CD4-positive, alpha-beta T cell treated with Interleukin-12 subunit alpha and Interleukin-12 subunit beta, for 1 hour (primary cell): ENCODE measurements around the gene P2RY11.

ENCODE experiments used
- DNase-seq: peaks from one replicate; pipeline ENCODE4 v3.0.0-alpha.2; 2020

The P2RY11 gene

DNA sequence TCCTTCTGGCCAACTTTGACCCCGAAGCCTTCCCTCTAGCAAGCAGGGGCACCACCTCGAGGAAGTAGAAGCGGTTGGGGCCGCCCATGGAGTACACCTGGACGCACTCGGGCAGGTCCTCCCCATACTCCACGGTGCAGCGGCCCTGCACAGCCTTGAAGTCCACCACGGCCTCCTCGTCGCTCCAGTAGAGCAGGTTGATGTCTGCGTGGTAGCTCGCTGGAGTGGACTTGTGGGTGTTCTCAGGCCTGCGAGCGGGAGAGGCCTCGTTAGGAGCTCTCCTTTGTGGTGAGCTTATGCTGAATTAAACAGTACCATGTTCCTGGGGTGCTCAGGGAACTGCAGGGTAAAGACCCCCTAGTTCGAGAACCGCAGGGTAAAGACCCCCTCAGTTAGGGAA lies 30.5 kb downstream of the P2RY11 start:
- no peak for DNase-seq

DNA sequence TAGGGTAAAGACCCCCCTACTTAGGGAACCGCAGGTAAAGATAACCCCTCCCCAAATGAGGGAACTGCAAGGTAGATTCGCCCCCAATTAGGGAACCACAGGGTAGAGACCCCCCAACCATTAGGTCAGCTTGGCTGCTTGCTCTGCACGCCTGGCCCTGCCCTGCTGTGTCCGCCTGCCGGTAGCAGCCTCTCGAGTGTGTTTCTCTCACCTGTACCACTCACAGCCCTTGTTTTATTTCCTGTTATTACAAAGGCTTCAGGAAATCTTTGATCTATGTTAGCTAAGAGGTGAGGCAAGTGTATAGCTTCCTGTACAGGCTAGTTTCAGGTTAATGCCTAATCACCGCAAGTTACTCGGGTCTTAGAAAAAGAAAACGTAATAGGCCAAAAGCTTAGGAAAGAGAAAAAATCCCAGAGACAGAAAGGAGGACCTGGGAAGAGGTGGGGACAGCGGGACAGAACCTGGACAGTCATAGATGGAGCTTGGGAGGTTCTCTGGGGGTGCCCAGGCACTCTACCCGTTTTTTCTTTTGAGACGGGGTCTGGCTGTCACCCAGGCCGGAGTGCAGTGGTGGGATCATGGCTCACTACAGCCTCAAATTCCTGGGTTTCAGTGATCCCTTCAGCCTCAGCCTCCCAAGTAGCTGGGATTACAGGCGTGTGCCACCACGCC lies 31.3 kb downstream of the P2RY11 start:
- peak; percentile 83 for DNase-seq

GRCh38 chr19:10143681-10144080 lies 32.2 kb downstream of the P2RY11 start:
- peak; percentile 32 for DNase-seq

- peak; percentile 12 for DNase-seq
Observed at GRCh38 chr19:10144361-10144760, 32.9 kb downstream of the P2RY11 start.

DNA sequence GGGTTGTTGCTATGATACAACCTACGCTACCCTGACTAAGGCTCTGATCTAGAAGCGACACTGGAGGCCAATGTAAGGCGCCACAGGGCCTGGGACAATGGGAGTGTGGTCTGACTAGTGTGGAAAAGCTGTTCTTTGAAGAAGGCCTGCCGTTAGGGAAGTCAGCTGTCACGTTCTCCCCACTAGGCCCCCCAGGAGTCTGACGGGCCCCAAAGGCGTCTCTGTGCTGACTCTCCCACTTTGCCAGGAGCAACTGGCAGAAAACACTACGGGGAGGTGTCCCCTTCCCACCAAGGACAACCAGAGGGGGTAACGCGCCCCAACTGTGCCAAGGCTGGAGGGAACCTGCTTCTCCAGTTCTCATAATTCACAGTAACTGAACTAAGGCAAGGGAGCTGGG lies 33.5 kb downstream of the P2RY11 start:
- DNase-seq = peak; percentile 18

DNA sequence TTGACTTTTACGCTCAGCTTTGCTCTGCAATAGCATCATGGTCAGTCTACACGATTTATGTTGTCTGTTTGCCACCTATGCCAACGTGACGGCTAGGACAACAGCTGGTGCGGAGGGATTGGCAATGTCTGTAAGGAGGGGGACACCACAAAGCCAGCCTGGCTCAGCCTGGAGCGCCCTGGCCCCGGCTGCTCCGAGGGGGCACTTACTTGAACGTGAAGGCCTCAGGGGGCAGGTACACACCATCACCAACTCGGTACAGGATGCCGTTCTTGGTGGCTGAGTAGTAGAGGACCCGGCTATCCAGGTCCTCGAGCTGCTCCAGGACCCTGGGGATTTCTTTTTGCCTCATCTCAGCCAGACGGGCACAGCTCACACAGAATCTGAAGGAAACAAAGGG lies 34.6 kb downstream of the P2RY11 start:
- DNase-seq = no peak

DNA sequence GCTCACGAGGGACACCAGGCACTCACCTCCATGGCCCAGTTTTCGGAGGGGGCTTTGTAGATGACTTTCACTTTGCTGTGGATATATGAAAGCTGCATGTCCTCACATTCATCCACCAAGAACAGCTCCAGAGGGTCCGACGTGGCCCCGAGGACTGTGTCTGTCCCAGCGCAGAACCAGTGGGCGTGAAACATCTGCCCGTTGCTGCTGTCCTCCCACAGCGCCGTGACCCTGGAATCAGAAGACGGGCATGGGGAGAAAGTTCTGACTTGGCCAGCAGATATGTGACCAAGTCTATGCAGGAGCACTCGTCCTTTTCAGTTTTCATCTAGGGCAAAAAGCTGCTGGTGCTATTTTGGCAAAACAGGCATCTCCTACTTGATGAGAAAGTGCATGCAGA lies 37.9 kb downstream of the P2RY11 start:
- DNase-seq = no peak

- no peak for DNase-seq
Observed at GRCh38 chr19:10151521-10151920, 40.0 kb downstream of the P2RY11 start.

GRCh38 chr19:10152100-10152499 lies 40.6 kb downstream of the P2RY11 start:
- no peak for DNase-seq

- DNase-seq = no peak
Observed at GRCh38 chr19:10155839-10156238, 44.3 kb downstream of the P2RY11 start.

- DNase-seq = no peak
Observed at GRCh38 chr19:10158071-10158470, 46.6 kb downstream of the P2RY11 start.

- DNase-seq = no peak
Observed at GRCh38 chr19:10158485-10158884, 47.0 kb downstream of the P2RY11 start.

GRCh38 chr19:10159610-10160009 lies 48.1 kb downstream of the P2RY11 start:
- DNase-seq = no peak

GRCh38 chr19:10163536-10163935 lies 52.0 kb downstream of the P2RY11 start:
- DNase-seq = no peak
